Duodenal mucosa (tissue), 2 donors: ENCODE results near the gene SMARCD2.

Experiments
- H3K27ac ChIP-seq: one replicate; pipeline ENCODE4 v1.7.0; 2013; ENCODE audit warnings: low read depth, low read length
- H3K27me3 ChIP-seq, 2 donors: one replicate each; pipeline ENCODE4 v1.7.0; 2013; ENCODE audit warnings: low read length in 2 of 2, control low read depth in 1 of 2; ENCODE audit not compliant: insufficient read depth in 2 of 2, control insufficient read depth in 1 of 2
- H3K36me3 ChIP-seq, 2 donors: one replicate each; pipeline ENCODE4 v1.7.0; 2013; ENCODE audit warnings: low read length in 2 of 2, control low read depth in 1 of 2; ENCODE audit not compliant: insufficient read depth in 2 of 2, control insufficient read depth in 1 of 2
- H3K4me1 ChIP-seq, 2 donors: one replicate each; pipeline ENCODE4 v1.7.0; 2013; ENCODE audit warnings: low read length in 2 of 2, control low read depth in 1 of 2; ENCODE audit not compliant: insufficient read depth in 2 of 2, control insufficient read depth in 1 of 2
- H3K4me3 ChIP-seq, 2 donors: one replicate each; pipeline ENCODE4 v1.7.0; 2013; ENCODE audit warnings: low read length in 2 of 2, low read depth in 1 of 2
- H3K9ac ChIP-seq, 2 donors: one replicate each; pipeline ENCODE4 v1.7.0; 2013; ENCODE audit warnings: low read length in 2 of 2, low read depth in 1 of 2
- H3K9me3 ChIP-seq, 2 donors: one replicate each; pipeline ENCODE4 v1.7.0; 2013; ENCODE audit warnings: low read length in 2 of 2, control low read depth in 1 of 2; ENCODE audit not compliant: control insufficient read depth in 1 of 2

SMARCD2 gene

DNA sequence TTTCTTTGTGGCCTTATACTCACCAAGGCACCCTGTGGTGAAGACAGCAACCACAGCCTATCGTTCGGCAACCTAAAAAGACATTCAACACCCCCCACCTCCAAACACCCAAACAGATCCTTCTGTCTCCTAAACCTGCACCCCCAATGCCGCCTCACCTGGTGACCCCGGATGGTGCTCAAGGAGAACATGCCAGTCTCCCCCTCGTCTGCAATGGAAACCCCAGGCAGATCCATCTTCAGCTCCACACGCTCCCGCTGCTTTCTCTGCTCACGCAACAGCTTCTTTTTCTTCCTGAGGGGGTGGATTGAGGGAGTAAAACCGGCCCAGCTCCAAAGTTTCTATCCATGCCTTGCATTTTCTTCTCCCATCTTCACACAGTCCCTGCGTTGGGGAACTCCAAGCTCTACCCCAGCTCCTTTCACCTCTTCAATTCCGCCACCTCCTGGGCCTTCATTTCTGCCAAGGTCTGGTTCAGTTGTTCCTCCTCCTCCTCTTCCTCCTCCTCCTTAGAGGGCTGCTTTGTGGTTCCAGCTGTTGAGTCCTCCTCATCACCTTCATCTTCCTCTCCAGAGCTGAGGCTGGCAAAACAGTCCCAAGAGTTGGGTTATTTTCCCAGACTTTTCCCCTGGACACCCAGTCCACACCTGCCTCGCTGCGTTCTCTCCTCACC lies 18.7 kb downstream of the SMARCD2 start:
- Histone ChIP-seq H3K27ac (no peak overlapping the region), H3K4me1 (peaks cover 19 to 30% of the 10 kb centered on the region in 2 donors), H3K9ac (no peak overlapping the region), H3K27me3 (no peaks in the 10 kb centered on the region), H3K9me3 (no peaks in the 10 kb centered on the region), H3K36me3 (peaks cover 58 to 71% of the 10 kb centered on the region in 2 donors), H3K4me3 (no peak overlapping the region)

DNA sequence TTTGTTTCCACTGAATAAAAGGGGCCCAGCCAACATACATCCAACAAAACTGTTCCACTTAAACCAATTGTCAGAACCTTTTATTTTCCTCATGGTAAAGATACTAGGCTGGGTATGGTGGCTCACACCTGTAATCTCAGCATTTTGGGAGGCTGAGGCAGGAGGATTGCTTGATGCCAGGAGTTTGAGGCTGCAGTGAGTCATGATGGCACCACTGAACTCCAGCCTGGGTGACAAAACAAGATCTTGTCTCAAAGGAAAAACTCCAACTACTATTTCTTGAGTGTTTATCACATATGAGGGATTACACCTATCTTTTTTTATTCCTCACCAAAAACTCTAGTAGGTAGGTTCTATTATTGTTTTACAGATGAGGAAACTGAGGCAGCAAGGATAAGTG lies 19.9 kb downstream of the SMARCD2 start:
- Histone ChIP-seq H3K36me3 (peaks cover 70 to 80% of the 10 kb centered on the region in 2 donors), H3K4me3 (no peak overlapping the region), H3K9ac (no peak overlapping the region), H3K4me1 (peaks cover 8 to 21% of the 10 kb centered on the region in 2 donors), H3K9me3 (no peaks in the 10 kb centered on the region), H3K27me3 (no peaks in the 10 kb centered on the region), H3K27ac (no peak overlapping the region)

GRCh38 chr17:63821804-63822203 lies 20.7 kb downstream of the SMARCD2 start:
- no peaks in the 10 kb centered on the region for H3K27me3 ChIP-seq
- no peaks in the 10 kb centered on the region for H3K9me3 ChIP-seq
- no peak overlapping the region for H3K4me3 ChIP-seq
- H3K9ac ChIP-seq: no peak overlapping the region
- peaks cover 8 to 21% of the 10 kb centered on the region in 2 donors for H3K4me1 ChIP-seq
- peaks cover 77 to 87% of the 10 kb centered on the region in 2 donors for H3K36me3 ChIP-seq
- no peak overlapping the region for H3K27ac ChIP-seq

- no peak overlapping the region for H3K27ac ChIP-seq
- no peak overlapping the region for H3K9ac ChIP-seq
- no peaks in the 10 kb centered on the region for H3K9me3 ChIP-seq
- H3K36me3 ChIP-seq: peaks cover 79 to 94% of the 10 kb centered on the region in 2 donors
- no peaks in the 10 kb centered on the region for H3K27me3 ChIP-seq
- no peak overlapping the region for H3K4me3 ChIP-seq
- peaks cover 4 to 17% of the 10 kb centered on the region in 2 donors for H3K4me1 ChIP-seq
Measured at GRCh38 chr17:63820963-63821561, 21.4 kb downstream of the SMARCD2 start.

- H3K27ac ChIP-seq: peak overlapping the region; percentile 39
- H3K9ac ChIP-seq: no peak overlapping the region
- no peaks in the 10 kb centered on the region for H3K27me3 ChIP-seq
- H3K36me3 ChIP-seq: peaks cover 82 to 96% of the 10 kb centered on the region in 2 donors
- peaks cover 0 to 8% of the 10 kb centered on the region in 2 donors for H3K4me1 ChIP-seq
- H3K9me3 ChIP-seq: no peaks in the 10 kb centered on the region
- H3K4me3 ChIP-seq: no peak overlapping the region
Measured at GRCh38 chr17:63819585-63820537, 22.6 kb downstream of the SMARCD2 start.

GRCh38 chr17:63819131-63819530 lies 23.4 kb downstream of the SMARCD2 start:
- Histone ChIP-seq H3K4me3 (no peak overlapping the region), H3K4me1 (peaks cover 0 to 8% of the 10 kb centered on the region in 2 donors), H3K27ac (peak overlapping the region; percentile 39), H3K27me3 (no peaks in the 10 kb centered on the region), H3K9ac (no peak overlapping the region), H3K9me3 (no peaks in the 10 kb centered on the region), H3K36me3 (peaks cover 79 to 96% of the 10 kb centered on the region in 2 donors)

- H3K9ac ChIP-seq: no peak overlapping the region
- H3K4me1 ChIP-seq: peaks cover 0 to 8% of the 10 kb centered on the region in 2 donors
- no peak overlapping the region for H3K4me3 ChIP-seq
- no peaks in the 10 kb centered on the region for H3K27me3 ChIP-seq
- H3K27ac ChIP-seq: no peak overlapping the region
- peaks cover 79 to 97% of the 10 kb centered on the region in 2 donors for H3K36me3 ChIP-seq
- no peaks in the 10 kb centered on the region for H3K9me3 ChIP-seq
Measured at GRCh38 chr17:63817736-63818385, 24.6 kb downstream of the SMARCD2 start.

DNA sequence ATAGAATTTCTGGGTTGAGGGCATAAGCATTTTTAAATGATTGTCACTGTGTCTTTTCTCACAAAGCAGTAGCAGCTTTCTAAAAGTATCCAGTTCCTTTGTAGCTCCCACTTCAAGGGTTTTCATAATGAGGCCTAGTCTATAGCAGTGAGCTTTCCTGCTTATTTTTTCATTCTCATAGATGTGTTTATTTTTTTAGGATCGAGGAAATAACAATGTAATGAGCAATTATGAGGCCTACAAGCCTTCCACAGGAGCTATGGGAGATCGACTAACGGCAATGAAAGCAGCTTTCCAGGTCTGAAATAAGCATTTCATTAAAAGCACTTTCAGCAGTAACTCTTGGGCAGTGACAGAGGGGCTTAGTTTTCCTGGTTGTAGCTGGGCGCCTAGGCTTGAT lies 25.8 kb downstream of the SMARCD2 start:
- no peak overlapping the region for H3K27ac ChIP-seq
- H3K27me3 ChIP-seq: no peaks in the 10 kb centered on the region
- H3K9ac ChIP-seq: no peak overlapping the region
- peaks cover 78 to 96% of the 10 kb centered on the region in 2 donors for H3K36me3 ChIP-seq
- no peak overlapping the region for H3K4me3 ChIP-seq
- H3K9me3 ChIP-seq: no peaks in the 10 kb centered on the region
- peaks cover 0 to 8% of the 10 kb centered on the region in 2 donors for H3K4me1 ChIP-seq

- Histone ChIP-seq H3K4me1 (peaks cover 0 to 8% of the 10 kb centered on the region in 2 donors), H3K36me3 (peaks cover 78 to 96% of the 10 kb centered on the region in 2 donors), H3K9ac (no peak overlapping the region), H3K27ac (no peak overlapping the region), H3K9me3 (no peaks in the 10 kb centered on the region), H3K27me3 (no peaks in the 10 kb centered on the region), H3K4me3 (no peak overlapping the region)
Measured at GRCh38 chr17:63816123-63816522, 26.4 kb downstream of the SMARCD2 start.
